MM.1S (cell line): Measurements from ENCODE around the gene FZR1.

ENCODE experiments used
- EZH2 ChIP-seq: fragments of 300-600 bp; sonication (generic); optimal IDR thresholded peaks from 2 replicates; pipeline ENCODE3; 2017; ENCODE audit warnings: low read depth, mild to moderate bottlenecking, antibody characterized with exemption, low read length, mixed read lengths
- EZH2phosphoT487 ChIP-seq: fragments of 300-600 bp; sonication (generic); IDR thresholded peaks from 2 replicates; pipeline ENCODE4 v1.6.1; 2018; ENCODE audit warnings: antibody characterized with exemption, low read length
- TF ChIP-seq, protein P1 (sequence below): fragments of 300-600 bp; sonication (generic); IDR thresholded peaks from 2 replicates; pipeline ENCODE4 v1.5.1; 2016; ENCODE audit warnings: antibody characterized with exemption, low read length, mixed read lengths

DNA sequence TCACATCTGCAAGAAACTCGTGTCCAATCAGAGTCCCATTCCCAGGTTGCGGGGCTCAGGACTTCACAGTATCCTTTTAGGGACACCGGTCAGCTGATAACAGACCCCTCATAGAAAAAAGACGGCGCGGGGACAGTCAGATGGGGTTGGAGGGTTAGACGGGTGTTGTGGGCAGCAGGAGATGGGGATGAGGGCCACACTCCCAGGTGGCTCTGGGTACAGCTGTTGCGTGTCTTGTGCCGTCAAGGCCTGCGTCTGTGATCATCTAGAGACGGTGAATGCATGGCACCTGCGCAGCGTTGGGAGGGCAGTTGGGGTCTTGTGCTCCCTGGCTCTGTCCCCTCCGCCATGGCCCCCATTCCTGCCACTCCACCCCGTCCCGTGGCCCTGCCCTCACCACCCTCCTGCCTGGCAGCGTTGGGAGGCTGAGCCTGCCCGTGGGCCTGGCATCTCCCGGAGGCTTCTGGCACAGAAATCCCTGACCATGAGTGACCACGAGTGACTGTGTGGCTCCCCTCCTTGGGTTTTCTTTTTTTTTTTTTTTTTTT is 18.9 kb downstream of the FZR1 start:
- TF ChIP-seq, protein P1, sequence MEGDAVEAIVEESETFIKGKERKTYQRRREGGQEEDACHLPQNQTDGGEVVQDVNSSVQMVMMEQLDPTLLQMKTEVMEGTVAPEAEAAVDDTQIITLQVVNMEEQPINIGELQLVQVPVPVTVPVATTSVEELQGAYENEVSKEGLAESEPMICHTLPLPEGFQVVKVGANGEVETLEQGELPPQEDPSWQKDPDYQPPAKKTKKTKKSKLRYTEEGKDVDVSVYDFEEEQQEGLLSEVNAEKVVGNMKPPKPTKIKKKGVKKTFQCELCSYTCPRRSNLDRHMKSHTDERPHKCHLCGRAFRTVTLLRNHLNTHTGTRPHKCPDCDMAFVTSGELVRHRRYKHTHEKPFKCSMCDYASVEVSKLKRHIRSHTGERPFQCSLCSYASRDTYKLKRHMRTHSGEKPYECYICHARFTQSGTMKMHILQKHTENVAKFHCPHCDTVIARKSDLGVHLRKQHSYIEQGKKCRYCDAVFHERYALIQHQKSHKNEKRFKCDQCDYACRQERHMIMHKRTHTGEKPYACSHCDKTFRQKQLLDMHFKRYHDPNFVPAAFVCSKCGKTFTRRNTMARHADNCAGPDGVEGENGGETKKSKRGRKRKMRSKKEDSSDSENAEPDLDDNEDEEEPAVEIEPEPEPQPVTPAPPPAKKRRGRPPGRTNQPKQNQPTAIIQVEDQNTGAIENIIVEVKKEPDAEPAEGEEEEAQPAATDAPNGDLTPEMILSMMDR: no peak
- TF ChIP-seq EZH2 (no peak), EZH2phosphoT487 (no peak)
